GM21717 (cell line): ENCODE data around the gene CCDC63.

Source experiments
- ATAC-seq: cut with Tn5 transposase; IDR thresholded peaks from one replicate; pipeline ENCODE4 v1.9.1; 2021; ENCODE audit warnings: mild to moderate bottlenecking, moderate library complexity; ENCODE audit not compliant: unreplicated experiment

Gene CCDC63

GRCh38 chr12:110920324-110920910 is 73.6 kb downstream of the CCDC63 start, which contains the start of gene MYL2:
Gene MYL2 (minus strand): TSS chr12:110920579. CDS start chr12:110920529, 50 bp downstream.
- ATAC-seq, result no peak

GRCh38 chr12:110921262-110921661 is 74.5 kb downstream of the CCDC63 start:
- ATAC-seq, result no peak

- no peak for ATAC-seq
These were observed 75.9 kb downstream of the CCDC63 start for GRCh38 chr12:110922652-110923051.

DNA sequence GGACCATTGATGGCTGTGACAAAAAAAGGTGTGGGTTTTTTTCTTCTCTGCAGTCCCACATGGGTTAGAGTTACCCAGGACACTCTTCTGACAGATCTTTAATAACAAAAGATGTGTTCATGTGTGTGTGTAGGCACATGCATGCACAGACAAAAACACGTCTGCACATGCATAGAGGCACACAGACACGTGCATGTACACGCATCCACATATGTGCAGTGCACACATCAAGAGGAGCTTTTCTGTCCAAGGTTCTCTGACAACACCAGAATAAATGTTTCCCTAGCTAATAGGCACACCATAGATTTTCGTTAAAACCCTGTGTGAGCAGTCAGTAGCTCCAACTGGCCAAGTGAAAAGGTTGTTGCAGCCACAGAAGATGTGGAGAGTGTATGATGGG is 76.4 kb downstream of the CCDC63 start:
- no peak for ATAC-seq

DNA sequence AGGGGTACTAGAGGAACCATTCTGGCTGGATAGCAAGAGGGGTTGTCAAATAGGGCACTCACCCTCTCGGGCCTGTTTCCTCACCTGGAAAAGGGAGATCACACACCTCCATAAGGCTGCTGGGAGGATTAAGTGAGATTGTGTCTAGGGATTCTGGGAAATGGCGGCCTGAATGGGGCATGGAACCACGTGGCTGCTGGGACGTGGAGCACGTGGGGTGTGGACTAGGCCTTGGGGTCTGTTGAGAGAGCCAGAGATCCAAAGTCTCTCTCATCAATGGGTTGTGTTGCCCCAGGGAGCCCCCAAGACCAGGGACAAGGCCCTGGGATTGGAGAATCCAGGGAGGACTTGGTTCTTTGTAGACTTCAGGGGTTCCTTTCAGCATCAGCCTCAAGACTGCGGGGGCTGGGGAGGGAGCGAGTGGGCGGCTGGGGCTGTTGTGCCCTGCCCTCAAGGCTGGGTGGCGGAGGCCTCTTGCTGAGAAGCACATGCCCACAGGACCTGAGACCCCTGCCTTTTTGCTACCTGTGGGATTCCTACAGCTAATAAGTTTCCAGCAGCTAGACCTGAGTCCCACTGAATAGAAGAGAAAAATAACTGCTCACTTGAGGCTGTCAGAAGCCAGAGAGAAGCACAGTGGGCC is 77.0 kb downstream of the CCDC63 start:
- ATAC-seq, result no peak

DNA sequence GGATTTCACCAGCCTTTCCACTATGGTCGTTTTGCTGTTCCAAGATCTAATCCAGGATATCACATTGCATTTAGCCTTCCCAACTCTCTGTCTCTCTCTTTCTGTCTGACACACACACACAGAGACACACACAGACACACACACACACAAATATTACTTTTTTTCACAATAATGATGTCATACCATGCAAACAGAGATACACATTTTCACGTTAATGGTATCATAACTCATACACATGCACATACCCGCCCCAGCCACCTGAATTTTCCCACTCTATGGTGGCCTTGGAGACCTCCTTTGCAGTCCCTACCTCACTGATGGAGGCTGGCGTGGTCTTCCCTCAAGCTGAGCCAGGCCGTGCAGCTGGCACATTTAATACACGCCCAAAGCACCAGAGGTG is 80.8 kb downstream of the CCDC63 start:
- ATAC-seq, result no peak

DNA sequence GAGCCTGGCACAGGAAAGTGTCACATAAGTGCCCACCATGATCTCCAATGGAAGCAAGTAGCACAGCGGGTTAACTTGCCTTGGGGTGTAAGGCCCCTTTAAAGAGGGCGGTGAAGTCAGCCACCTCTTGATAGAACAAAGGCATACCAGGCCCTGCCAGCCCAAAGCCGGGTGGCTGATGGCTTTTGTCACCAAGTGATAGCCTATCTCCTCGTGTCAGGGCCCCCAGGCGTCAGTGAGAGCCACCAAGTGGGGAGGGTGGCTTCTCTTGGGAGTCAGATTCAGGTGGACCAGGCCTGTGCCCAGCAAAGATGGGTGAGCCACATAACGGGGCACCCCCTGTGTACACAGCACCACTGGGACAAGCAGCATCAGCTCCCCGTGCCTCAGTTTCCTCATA is 81.9 kb downstream of the CCDC63 start:
- no peak for ATAC-seq

GRCh38 chr12:110929818-110930217 is 83.0 kb downstream of the CCDC63 start:
- ATAC-seq, result no peak

GRCh38 chr12:110930348-110931314 is 83.8 kb downstream of the CCDC63 start:
- ATAC-seq, result no peak

DNA sequence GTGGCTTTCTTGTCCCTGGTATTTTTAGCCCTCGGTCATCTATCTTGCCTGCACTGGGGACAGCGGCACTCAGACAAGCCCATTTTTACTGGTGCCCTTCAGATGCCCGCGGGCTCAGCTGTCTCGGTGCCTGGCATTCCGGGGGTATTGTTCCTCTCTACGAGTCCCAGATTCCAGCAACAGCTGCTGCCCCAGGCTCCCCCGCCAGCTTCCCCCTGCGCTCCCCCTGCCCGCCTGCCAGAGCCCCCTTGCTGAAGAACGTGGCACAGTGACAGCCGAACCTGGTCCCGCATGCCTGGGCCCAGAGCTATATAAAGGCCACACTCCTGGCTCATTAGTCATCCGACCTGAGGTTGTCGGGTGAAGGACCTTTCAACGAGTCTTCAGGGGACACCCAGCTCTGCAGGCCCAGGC is 84.5 kb downstream of the CCDC63 start:
- no peak for ATAC-seq

- ATAC-seq, result no peak
These were observed 85.3 kb downstream of the CCDC63 start for GRCh38 chr12:110932046-110932445.

DNA sequence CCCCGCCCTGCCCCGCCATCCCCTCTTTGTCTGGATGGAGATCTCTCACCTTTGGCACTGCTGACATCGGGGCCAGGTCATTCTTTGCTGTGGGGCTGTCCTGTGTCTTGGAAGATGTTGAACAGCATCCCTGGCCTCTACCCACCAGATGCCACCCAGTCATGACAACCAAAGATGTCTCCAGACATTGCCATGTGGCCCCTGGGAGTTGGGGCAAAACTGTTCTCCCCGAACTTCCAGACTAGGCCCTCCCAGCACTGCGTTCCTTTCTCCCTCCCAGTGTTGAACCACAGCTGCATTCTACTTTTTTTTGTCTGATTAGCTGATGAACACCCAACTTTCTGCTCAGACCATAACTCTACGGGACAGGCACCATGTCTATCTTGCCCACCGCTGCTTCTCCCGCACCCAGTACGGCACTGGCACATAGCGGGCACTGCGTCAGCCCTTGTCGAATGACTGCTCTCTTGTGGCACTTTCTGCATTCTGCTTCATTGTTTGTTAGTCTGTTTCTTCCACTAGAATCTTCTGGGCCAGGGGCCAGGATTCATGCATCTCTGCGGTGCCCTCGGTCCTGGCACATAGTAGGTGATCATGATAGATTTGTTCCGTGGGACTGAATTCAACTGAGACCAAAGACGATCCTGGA is 86.7 kb downstream of the CCDC63 start:
- no peak for ATAC-seq

- no peak for ATAC-seq
These were observed 87.5 kb downstream of the CCDC63 start for GRCh38 chr12:110934093-110934852.

DNA sequence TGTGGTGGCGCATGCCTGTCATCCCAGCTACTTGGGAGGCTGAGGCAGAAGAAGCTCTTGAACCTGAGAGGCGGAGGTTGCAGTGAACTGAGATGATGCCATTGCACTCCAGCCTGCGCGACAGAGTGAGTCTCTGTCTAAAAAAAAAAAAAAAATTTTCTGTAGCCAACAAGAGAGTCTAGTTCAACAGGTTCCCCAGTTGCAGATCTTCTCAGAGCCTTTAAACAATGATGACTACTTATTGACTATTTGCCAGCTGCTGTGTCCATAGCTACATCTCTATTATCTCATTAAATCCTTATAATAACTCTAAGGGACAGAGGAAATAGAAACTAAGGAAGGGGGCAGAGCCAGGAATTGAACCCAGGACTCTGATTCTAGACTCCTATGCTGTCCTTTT is 88.8 kb downstream of the CCDC63 start:
- ATAC-seq, result no peak

- no peak for ATAC-seq
These were observed 89.7 kb downstream of the CCDC63 start for GRCh38 chr12:110936367-110937103.

DNA sequence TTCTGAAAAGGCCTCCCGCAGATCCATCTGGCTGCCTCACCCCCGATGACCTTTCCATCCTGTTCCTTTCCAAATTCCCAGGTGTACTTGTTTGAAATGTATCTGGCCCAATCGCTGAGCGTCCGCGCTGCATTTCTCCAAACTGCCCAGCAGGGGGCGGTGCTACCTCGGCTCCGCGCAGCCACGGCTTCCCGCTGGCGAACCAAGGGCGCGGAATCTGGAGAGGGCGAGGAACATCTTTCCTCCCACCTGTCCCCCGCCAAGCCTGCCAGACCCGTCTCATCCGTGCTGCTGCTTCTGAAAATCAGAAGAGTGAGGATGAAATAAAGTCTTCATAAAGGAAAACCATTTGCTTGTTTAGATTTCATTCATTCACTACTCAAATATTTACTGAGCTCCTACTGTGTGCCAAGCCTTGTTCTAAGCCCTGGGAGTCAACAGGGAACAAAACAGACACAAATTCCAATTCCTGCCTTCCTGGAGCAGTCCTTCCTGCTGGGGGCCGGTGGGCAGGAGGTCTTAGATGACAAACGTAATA is 90.4 kb downstream of the CCDC63 start:
- no peak for ATAC-seq

DNA sequence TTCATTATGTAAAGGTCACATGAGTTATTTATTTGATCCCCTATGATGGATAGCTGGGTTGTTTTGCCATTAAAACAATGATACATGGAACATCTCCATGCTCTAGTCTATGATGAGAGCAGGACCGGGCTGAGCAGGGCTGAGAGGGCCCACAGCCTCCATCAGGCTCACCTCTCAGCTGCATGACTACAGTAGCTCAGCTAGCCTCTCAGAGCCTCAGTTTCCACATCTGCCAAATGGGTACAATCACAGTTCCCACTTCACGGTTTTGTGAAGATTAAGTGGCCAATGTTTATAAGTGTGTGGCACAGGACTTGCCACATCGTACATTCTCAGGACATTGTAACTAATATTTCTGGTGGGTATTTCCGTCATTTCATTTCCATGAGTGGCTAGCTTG is 93.5 kb downstream of the CCDC63 start:
- no peak for ATAC-seq

DNA sequence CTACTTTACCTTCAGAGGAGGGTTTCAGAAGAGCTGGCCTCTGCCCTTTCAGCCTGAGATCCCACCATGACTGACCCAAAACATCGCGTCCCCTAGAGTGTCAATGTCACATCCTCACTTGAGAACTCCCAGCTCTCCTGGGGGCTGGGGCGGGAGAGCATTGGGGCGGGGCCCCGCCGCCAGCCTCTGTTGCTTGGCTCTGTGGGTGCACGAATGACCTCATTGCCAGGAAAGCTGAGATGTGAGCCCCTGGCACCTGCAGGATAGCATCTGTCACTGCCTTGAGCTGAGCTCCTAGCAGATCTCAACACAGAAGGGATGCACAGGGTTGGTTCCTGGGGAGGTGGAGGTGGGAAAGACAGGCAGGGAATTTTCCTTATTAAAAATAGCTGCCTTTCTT is 94.1 kb downstream of the CCDC63 start:
- no peak for ATAC-seq

- no peak for ATAC-seq
These were observed 94.6 kb downstream of the CCDC63 start for GRCh38 chr12:110941391-110941790.

- ATAC-seq, result no peak
These were observed 96.6 kb downstream of the CCDC63 start for GRCh38 chr12:110943373-110943772.
